HL-60 (cell line): Measurements from ENCODE around the gene ANAPC4.

Experiments
- POLR2AphosphoS5 ChIP-seq: IDR thresholded peaks from 2 replicates; pipeline ENCODE4 v1.6.1; 2012; ENCODE audit warnings: low read depth
- SPI1 ChIP-seq: IDR thresholded peaks from 2 replicates; pipeline ENCODE4 v1.6.1; 2012; ENCODE audit warnings: low read depth, mild to moderate bottlenecking, borderline replicate concordance
- TF ChIP-seq, protein P1 (sequence below): IDR thresholded peaks from 2 replicates; pipeline ENCODE4 v1.6.1; 2012; ENCODE audit warnings: low read depth; ENCODE audit not compliant: insufficient replicate concordance
- TF ChIP-seq, protein P2 (sequence below): IDR thresholded peaks from one replicate; pipeline ENCODE4 v1.5.1; 2011; ENCODE audit warnings: low read length, control low read depth, inconsistent platforms; ENCODE audit not compliant: insufficient read depth

DNA sequence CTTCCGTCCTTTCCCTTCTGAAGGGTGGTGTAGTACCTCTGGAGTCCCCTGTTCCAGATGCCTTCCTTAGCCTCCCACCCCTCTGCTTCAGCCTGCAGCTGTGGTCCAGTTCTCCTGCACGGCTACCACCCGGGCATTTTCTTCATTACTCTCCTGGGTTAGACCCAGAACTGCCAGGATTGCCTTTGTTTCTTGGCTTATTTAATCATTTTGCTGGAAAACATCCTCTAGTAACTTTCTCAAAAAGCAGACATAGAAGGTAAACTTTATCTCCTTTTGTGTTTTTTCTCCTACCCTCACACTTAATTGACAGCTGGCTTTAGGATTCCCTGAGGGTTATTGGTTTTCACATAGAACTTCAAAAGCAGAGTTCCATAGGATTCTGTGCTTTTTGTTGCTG, 20.2 kb downstream of the ANAPC4 start:
- TF ChIP-seq, protein P1, sequence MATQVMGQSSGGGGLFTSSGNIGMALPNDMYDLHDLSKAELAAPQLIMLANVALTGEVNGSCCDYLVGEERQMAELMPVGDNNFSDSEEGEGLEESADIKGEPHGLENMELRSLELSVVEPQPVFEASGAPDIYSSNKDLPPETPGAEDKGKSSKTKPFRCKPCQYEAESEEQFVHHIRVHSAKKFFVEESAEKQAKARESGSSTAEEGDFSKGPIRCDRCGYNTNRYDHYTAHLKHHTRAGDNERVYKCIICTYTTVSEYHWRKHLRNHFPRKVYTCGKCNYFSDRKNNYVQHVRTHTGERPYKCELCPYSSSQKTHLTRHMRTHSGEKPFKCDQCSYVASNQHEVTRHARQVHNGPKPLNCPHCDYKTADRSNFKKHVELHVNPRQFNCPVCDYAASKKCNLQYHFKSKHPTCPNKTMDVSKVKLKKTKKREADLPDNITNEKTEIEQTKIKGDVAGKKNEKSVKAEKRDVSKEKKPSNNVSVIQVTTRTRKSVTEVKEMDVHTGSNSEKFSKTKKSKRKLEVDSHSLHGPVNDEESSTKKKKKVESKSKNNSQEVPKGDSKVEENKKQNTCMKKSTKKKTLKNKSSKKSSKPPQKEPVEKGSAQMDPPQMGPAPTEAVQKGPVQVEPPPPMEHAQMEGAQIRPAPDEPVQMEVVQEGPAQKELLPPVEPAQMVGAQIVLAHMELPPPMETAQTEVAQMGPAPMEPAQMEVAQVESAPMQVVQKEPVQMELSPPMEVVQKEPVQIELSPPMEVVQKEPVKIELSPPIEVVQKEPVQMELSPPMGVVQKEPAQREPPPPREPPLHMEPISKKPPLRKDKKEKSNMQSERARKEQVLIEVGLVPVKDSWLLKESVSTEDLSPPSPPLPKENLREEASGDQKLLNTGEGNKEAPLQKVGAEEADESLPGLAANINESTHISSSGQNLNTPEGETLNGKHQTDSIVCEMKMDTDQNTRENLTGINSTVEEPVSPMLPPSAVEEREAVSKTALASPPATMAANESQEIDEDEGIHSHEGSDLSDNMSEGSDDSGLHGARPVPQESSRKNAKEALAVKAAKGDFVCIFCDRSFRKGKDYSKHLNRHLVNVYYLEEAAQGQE: no peak
- TF ChIP-seq, protein P2, sequence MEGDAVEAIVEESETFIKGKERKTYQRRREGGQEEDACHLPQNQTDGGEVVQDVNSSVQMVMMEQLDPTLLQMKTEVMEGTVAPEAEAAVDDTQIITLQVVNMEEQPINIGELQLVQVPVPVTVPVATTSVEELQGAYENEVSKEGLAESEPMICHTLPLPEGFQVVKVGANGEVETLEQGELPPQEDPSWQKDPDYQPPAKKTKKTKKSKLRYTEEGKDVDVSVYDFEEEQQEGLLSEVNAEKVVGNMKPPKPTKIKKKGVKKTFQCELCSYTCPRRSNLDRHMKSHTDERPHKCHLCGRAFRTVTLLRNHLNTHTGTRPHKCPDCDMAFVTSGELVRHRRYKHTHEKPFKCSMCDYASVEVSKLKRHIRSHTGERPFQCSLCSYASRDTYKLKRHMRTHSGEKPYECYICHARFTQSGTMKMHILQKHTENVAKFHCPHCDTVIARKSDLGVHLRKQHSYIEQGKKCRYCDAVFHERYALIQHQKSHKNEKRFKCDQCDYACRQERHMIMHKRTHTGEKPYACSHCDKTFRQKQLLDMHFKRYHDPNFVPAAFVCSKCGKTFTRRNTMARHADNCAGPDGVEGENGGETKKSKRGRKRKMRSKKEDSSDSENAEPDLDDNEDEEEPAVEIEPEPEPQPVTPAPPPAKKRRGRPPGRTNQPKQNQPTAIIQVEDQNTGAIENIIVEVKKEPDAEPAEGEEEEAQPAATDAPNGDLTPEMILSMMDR: no peak
- TF ChIP-seq SPI1 (no peak), POLR2AphosphoS5 (no peak)
